ENCODE data around the gene GRIA3.
"Not testable (repeated sequence)": the region's sequence is repeated elsewhere in the genome, so short reads cannot be mapped to it uniquely, and the experiment has no call there.

The GRIA3 gene

GRCh38 chrX:123425471-123425870, 241.4 kb downstream of the GRIA3 start:
- no peaks in the 10 kb centered on the region for H3K36me3 ChIP-seq (replicated peaks)
- no peak for TF ChIP-seq CTCF (IDR thresholded peaks at IDR 0.05; ENCODE audit: low read depth, low read length, missing control alignments)
- no peak for DNase-seq
- no peak overlapping the region for H3K27ac ChIP-seq
- in situ Hi-C loops (cut with HindIII; ENCODE audit: low pct_ligation_motif_present, low sequenced_read_pairs), result no loop called here
- no peaks in the 10 kb centered on the region for H3K27me3 ChIP-seq (replicated peaks)
- H3K4me3 ChIP-seq (ENCODE audit: low read depth, low read length), result no peak overlapping the region

GRCh38 chrX:123425904-123426303, 241.8 kb downstream of the GRIA3 start:
- in situ Hi-C loops (cut with HindIII; ENCODE audit: low pct_ligation_motif_present, low sequenced_read_pairs), result no loop called here
- Histone ChIP-seq H3K27ac (no peak overlapping the region), H3K27me3 (replicated peaks) (no peaks in the 10 kb centered on the region), H3K4me3 (ENCODE audit: low read depth, low read length) (no peak overlapping the region), H3K36me3 (replicated peaks) (no peaks in the 10 kb centered on the region)
- DNase-seq, result no peak
- no peak for TF ChIP-seq CTCF (IDR thresholded peaks at IDR 0.05; ENCODE audit: low read depth, low read length, missing control alignments)

GRCh38 chrX:123432361-123433150, 248.5 kb downstream of the GRIA3 start:
- no peak overlapping the region for H3K27ac ChIP-seq
- H3K27me3 ChIP-seq (replicated peaks), result no peaks in the 10 kb centered on the region
- no peaks in the 10 kb centered on the region for H3K36me3 ChIP-seq (replicated peaks)
- no peak for DNase-seq
- in situ Hi-C loops (cut with HindIII; ENCODE audit: low pct_ligation_motif_present, low sequenced_read_pairs), result no loop called here
- no peak for TF ChIP-seq CTCF (IDR thresholded peaks at IDR 0.05; ENCODE audit: low read depth, low read length, missing control alignments)
- H3K4me3 ChIP-seq (ENCODE audit: low read depth, low read length), result no peak overlapping the region

GRCh38 chrX:123436512-123437136, 252.5 kb downstream of the GRIA3 start:
- Histone ChIP-seq H3K27me3 (replicated peaks) (no peaks in the 10 kb centered on the region), H3K36me3 (replicated peaks) (no peaks in the 10 kb centered on the region), H3K27ac (no peak overlapping the region), H3K4me3 (ENCODE audit: low read depth, low read length) (no peak overlapping the region)
- in situ Hi-C loops (cut with HindIII; ENCODE audit: low pct_ligation_motif_present, low sequenced_read_pairs), result no loop called here
- no peak for TF ChIP-seq CTCF (IDR thresholded peaks at IDR 0.05; ENCODE audit: low read depth, low read length, missing control alignments)
- DNase-seq, result no peak

GRCh38 chrX:123439926-123440325, 255.8 kb downstream of the GRIA3 start:
- H3K36me3 ChIP-seq (replicated peaks); H3K27ac ChIP-seq; in situ Hi-C loops (cut with HindIII; ENCODE audit: low pct_ligation_motif_present, low sequenced_read_pairs); H3K4me3 ChIP-seq (ENCODE audit: low read depth, low read length); DNase-seq; H3K27me3 ChIP-seq (replicated peaks): not testable (repeated sequence)

GRCh38 chrX:123442764-123443163, 258.7 kb downstream of the GRIA3 start:
- TF ChIP-seq CTCF (IDR thresholded peaks at IDR 0.05; ENCODE audit: low read depth, low read length, missing control alignments), result no peak

More at GRCh38 chrX:123442764-123443163, 258.7 kb downstream of the GRIA3 start:
- Histone ChIP-seq H3K27ac (no peak overlapping the region), H3K27me3 (replicated peaks) (no peaks in the 10 kb centered on the region), H3K4me3 (ENCODE audit: low read depth, low read length) (no peak overlapping the region), H3K36me3 (replicated peaks) (no peaks in the 10 kb centered on the region)
- in situ Hi-C loops (cut with HindIII; ENCODE audit: low pct_ligation_motif_present, low sequenced_read_pairs), result no loop called here
- DNase-seq, result no peak

Data from brain microvascular endothelial cell (primary cell).